Immature natural killer cell (primary cell): ENCODE measurements around the gene NGB. TPM values are rescaled to one million over a fixed set of nuclear protein-coding genes. Genes with fewer than 3 reads are reported as not detected.

ENCODE experiments used
- DNase-seq, 3 donors: peaks; one replicate each; pipeline ENCODE4 v3.0.0; 2022; ENCODE audit warnings: mixed read lengths in 1 of 3
- H3K27ac Mint-ChIP-seq, 6 donors: one replicate each; pipeline ENCODE4 v1.8.0; 2020; ENCODE audit warnings: mixed read lengths in 6 of 6, mild to moderate bottlenecking in 5 of 6, inconsistent platforms in 4 of 6, moderate library complexity in 3 of 6
- H3K27me3 Mint-ChIP-seq, 3 donors: one replicate each; pipeline ENCODE4 v1.8.0; 2020 to 2021; ENCODE audit warnings: low read depth in 3 of 3, mild to moderate bottlenecking in 3 of 3, mixed read lengths in 3 of 3, moderate library complexity in 3 of 3, inconsistent platforms in 1 of 3
- H3K36me3 Mint-ChIP-seq, 3 donors: one replicate each; pipeline ENCODE4 v1.8.0; 2020; ENCODE audit warnings: mixed read lengths in 3 of 3, inconsistent platforms in 2 of 3, mild to moderate bottlenecking in 2 of 3
- H3K4me1 Mint-ChIP-seq, 2 donors: one replicate each; pipeline ENCODE4 v1.8.0; 2020; ENCODE audit warnings: inconsistent platforms in 2 of 2, mild to moderate bottlenecking in 2 of 2, mixed read lengths in 2 of 2, moderate library complexity in 1 of 2
- H3K4me3 Mint-ChIP-seq, 5 donors: one replicate each; pipeline ENCODE4 v1.8.0; 2020; ENCODE audit warnings: mild to moderate bottlenecking in 5 of 5, mixed read lengths in 5 of 5, inconsistent platforms in 3 of 5, moderate library complexity in 3 of 5
- H3K9me3 Mint-ChIP-seq, 6 donors: one replicate each; pipeline ENCODE4 v1.8.0; 2020; ENCODE audit warnings: mild to moderate bottlenecking in 6 of 6, mixed read lengths in 6 of 6, inconsistent platforms in 4 of 6, moderate library complexity in 3 of 6
- polyA plus RNA-seq, 3 donors: library from polyadenylated mRNA; unstranded; fragments of 300-500 nt; fragmentation: Illumina TruSeq; gene quantifications; one replicate each; pipeline ENCODE4 v1.2.3, GENCODE V29; 2021

The NGB gene
- polyA plus RNA-seq, 3 donors from 2014 or later = not detected

- Mint-ChIP-seq H3K4me3 (no peak overlapping the region), H3K27me3 (peaks cover 5 to 13% (median 6%) of the 10 kb centered on the region in 3 donors), H3K4me1 (no peaks in the 10 kb centered on the region), H3K27ac (no peak overlapping the region), H3K36me3 (no peaks in the 10 kb centered on the region), H3K9me3 (peaks cover 0 to 1% (median 0%) of the 10 kb centered on the region in 6 donors)
- DNase-seq = no peak
These were observed 5.3 kb downstream of the NGB start for GRCh38 chr14:77265561-77266335.

- peaks cover 6 to 13% (median 6%) of the 10 kb centered on the region in 3 donors for H3K27me3 Mint-ChIP-seq
- no peak overlapping the region for H3K4me3 Mint-ChIP-seq
- H3K4me1 Mint-ChIP-seq = no peaks in the 10 kb centered on the region
- H3K9me3 Mint-ChIP-seq = peaks cover 0 to 1% (median 0%) of the 10 kb centered on the region in 6 donors
- H3K27ac Mint-ChIP-seq = no peak overlapping the region
- no peaks in the 10 kb centered on the region for H3K36me3 Mint-ChIP-seq
- DNase-seq = no peak
These were observed 5.9 kb downstream of the NGB start for GRCh38 chr14:77265187-77265515.

- Mint-ChIP-seq H3K27ac (no peak overlapping the region), H3K27me3 (peaks cover 6 to 9% (median 7%) of the 10 kb centered on the region in 3 donors), H3K36me3 (no peaks in the 10 kb centered on the region), H3K4me3 (no peak overlapping the region), H3K4me1 (no peaks in the 10 kb centered on the region), H3K9me3 (peaks cover 0 to 1% (median 0%) of the 10 kb centered on the region in 6 donors)
- DNase-seq = no peak
These were observed 6.4 kb downstream of the NGB start for GRCh38 chr14:77264466-77265186.

- Mint-ChIP-seq H3K4me1 (no peaks in the 10 kb centered on the region), H3K36me3 (no peaks in the 10 kb centered on the region), H3K27me3 (peaks cover 3 to 9% (median 7%) of the 10 kb centered on the region in 3 donors), H3K4me3 (no peak overlapping the region), H3K27ac (no peak overlapping the region), H3K9me3 (peaks cover 0 to 1% (median 0%) of the 10 kb centered on the region in 6 donors)
- no peak for DNase-seq
These were observed 10.4 kb downstream of the NGB start for GRCh38 chr14:77260631-77261030.

- Mint-ChIP-seq H3K27me3 (peaks cover 3 to 9% (median 7%) of the 10 kb centered on the region in 3 donors), H3K9me3 (peaks cover 0 to 1% (median 0%) of the 10 kb centered on the region in 6 donors), H3K27ac (no peak overlapping the region), H3K4me1 (no peaks in the 10 kb centered on the region), H3K36me3 (no peaks in the 10 kb centered on the region), H3K4me3 (no peak overlapping the region)
- no peak for DNase-seq
These were observed 10.8 kb downstream of the NGB start for GRCh38 chr14:77260199-77260598.

GRCh38 chr14:77259025-77259715 is 11.8 kb downstream of the NGB start:
- Mint-ChIP-seq H3K27ac (no peak overlapping the region), H3K9me3 (peaks cover 0 to 1% (median 0%) of the 10 kb centered on the region in 6 donors), H3K27me3 (peaks cover 3 to 10% (median 7%) of the 10 kb centered on the region in 3 donors), H3K36me3 (no peaks in the 10 kb centered on the region), H3K4me1 (no peaks in the 10 kb centered on the region), H3K4me3 (no peak overlapping the region)
- no peak for DNase-seq

GRCh38 chr14:77258566-77258965 is 12.4 kb downstream of the NGB start:
- Mint-ChIP-seq H3K9me3 (peaks cover 0 to 1% (median 0%) of the 10 kb centered on the region in 6 donors), H3K27me3 (peaks cover 3 to 13% (median 5%) of the 10 kb centered on the region in 3 donors), H3K4me1 (no peaks in the 10 kb centered on the region), H3K4me3 (no peak overlapping the region), H3K36me3 (no peaks in the 10 kb centered on the region), H3K27ac (no peak overlapping the region)
- DNase-seq = no peak

GRCh38 chr14:77257700-77258099 is 13.3 kb downstream of the NGB start:
- Mint-ChIP-seq H3K36me3 (no peaks in the 10 kb centered on the region), H3K4me1 (no peaks in the 10 kb centered on the region), H3K27ac (no peak overlapping the region), H3K27me3 (peaks cover 1 to 10% (median 5%) of the 10 kb centered on the region in 3 donors), H3K9me3 (no peaks in the 10 kb centered on the region), H3K4me3 (no peak overlapping the region)
- no peak for DNase-seq

- Mint-ChIP-seq H3K36me3 (no peaks in the 10 kb centered on the region), H3K27me3 (peaks cover 1 to 10% (median 5%) of the 10 kb centered on the region in 3 donors), H3K27ac (no peak overlapping the region), H3K4me1 (no peaks in the 10 kb centered on the region), H3K9me3 (no peaks in the 10 kb centered on the region), H3K4me3 (no peak overlapping the region)
- DNase-seq = no peak
These were observed 14.3 kb downstream of the NGB start for GRCh38 chr14:77256694-77257093.

- DNase-seq = no peak
- H3K9me3 Mint-ChIP-seq = no peaks in the 10 kb centered on the region
- H3K36me3 Mint-ChIP-seq = no peaks in the 10 kb centered on the region
- H3K27ac Mint-ChIP-seq = no peak overlapping the region
- H3K27me3 Mint-ChIP-seq = peaks cover 0 to 3% (median 0%) of the 10 kb centered on the region in 3 donors
- no peaks in the 10 kb centered on the region for H3K4me1 Mint-ChIP-seq
- H3K4me3 Mint-ChIP-seq = no peak overlapping the region
These were observed 17.4 kb downstream of the NGB start for GRCh38 chr14:77253333-77254190.

GRCh38 chr14:77251870-77252269 is 19.1 kb downstream of the NGB start:
- DNase-seq = no peak
- Mint-ChIP-seq H3K27me3 (peaks cover 0 to 3% (median 0%) of the 10 kb centered on the region in 3 donors), H3K4me3 (no peak overlapping the region), H3K27ac (no peak overlapping the region), H3K9me3 (no peaks in the 10 kb centered on the region), H3K36me3 (no peaks in the 10 kb centered on the region), H3K4me1 (no peaks in the 10 kb centered on the region)

GRCh38 chr14:77250927-77251326 is 20.1 kb downstream of the NGB start:
- Mint-ChIP-seq H3K4me3 (no peak overlapping the region), H3K36me3 (no peaks in the 10 kb centered on the region), H3K4me1 (no peaks in the 10 kb centered on the region), H3K9me3 (no peaks in the 10 kb centered on the region), H3K27me3 (peaks cover 0 to 3% (median 0%) of the 10 kb centered on the region in 3 donors), H3K27ac (no peak overlapping the region)
- DNase-seq = no peak

GRCh38 chr14:77249286-77249685 is 21.7 kb downstream of the NGB start:
- Mint-ChIP-seq H3K27me3 (peaks cover 0 to 3% (median 0%) of the 10 kb centered on the region in 3 donors), H3K9me3 (no peaks in the 10 kb centered on the region), H3K4me1 (no peaks in the 10 kb centered on the region)

More at GRCh38 chr14:77249286-77249685, 21.7 kb downstream of the NGB start:
- no peak overlapping the region for H3K4me3 Mint-ChIP-seq
- DNase-seq = no peak
- H3K36me3 Mint-ChIP-seq = no peaks in the 10 kb centered on the region
- no peak overlapping the region for H3K27ac Mint-ChIP-seq
